HG02840 (cell line): Measurements from ENCODE around the gene B3GAT1.

Experiments
- ATAC-seq: cut with Tn5 transposase; IDR thresholded peaks from one replicate; pipeline ENCODE4 v1.9.1; 2021; ENCODE audit warnings: mild to moderate bottlenecking, moderate library complexity, moderate number of reproducible peaks; ENCODE audit not compliant: unreplicated experiment, low FRiP score

The B3GAT1 gene

GRCh38 chr11:134413043-134413825, 1.2 kb upstream of the B3GAT1 start:
- no peak for ATAC-seq

- no peak for ATAC-seq
These were observed 1.3 kb downstream of the B3GAT1 start for GRCh38 chr11:134410766-134411165.

GRCh38 chr11:134409552-134410429, 2.3 kb downstream of the B3GAT1 start:
- no peak for ATAC-seq

- ATAC-seq, result no peak
These were observed 4.1 kb downstream of the B3GAT1 start for GRCh38 chr11:134407923-134408322.

- ATAC-seq, result no peak
These were observed 4.7 kb downstream of the B3GAT1 start for GRCh38 chr11:134407321-134407828.

GRCh38 chr11:134406264-134407185, 5.5 kb downstream of the B3GAT1 start:
- ATAC-seq, result no peak

GRCh38 chr11:134405841-134406240, 6.2 kb downstream of the B3GAT1 start:
- ATAC-seq, result no peak

- ATAC-seq, result no peak
These were observed 6.6 kb downstream of the B3GAT1 start for GRCh38 chr11:134405436-134405835.

GRCh38 chr11:134404575-134405341, 7.3 kb downstream of the B3GAT1 start:
- no peak for ATAC-seq

- ATAC-seq, result no peak
These were observed 9.1 kb downstream of the B3GAT1 start for GRCh38 chr11:134402910-134403309.

- ATAC-seq, result no peak
These were observed 9.9 kb downstream of the B3GAT1 start for GRCh38 chr11:134401825-134402809.

- no peak for ATAC-seq
These were observed 12.0 kb downstream of the B3GAT1 start for GRCh38 chr11:134399996-134400395.

GRCh38 chr11:134399293-134399654, 12.8 kb downstream of the B3GAT1 start:
- no peak for ATAC-seq

- no peak for ATAC-seq
These were observed 13.3 kb downstream of the B3GAT1 start for GRCh38 chr11:134398644-134399292.

- no peak for ATAC-seq
These were observed 14.0 kb downstream of the B3GAT1 start for GRCh38 chr11:134398079-134398444.

GRCh38 chr11:134397304-134398078, 14.6 kb downstream of the B3GAT1 start:
- ATAC-seq, result no peak

- ATAC-seq, result no peak
These were observed 17.0 kb downstream of the B3GAT1 start for GRCh38 chr11:134395002-134395401.
